ENCODE results near the gene COL6A2. TPM values are rescaled to one million over a fixed set of nuclear protein-coding genes. Genes with fewer than 3 reads are reported as not detected.
A peak's percentile ranks its signal among the peaks of the same experiment; 100 is the strongest.
"Not testable (repeated sequence)": the region's sequence is repeated elsewhere in the genome, so short reads cannot be mapped to it uniquely, and the experiment has no call there.

COL6A2 gene
- total and polyA plus RNA-seq, 4 donors = 335 to 3,611 (median 1,409) TPM

DNA sequence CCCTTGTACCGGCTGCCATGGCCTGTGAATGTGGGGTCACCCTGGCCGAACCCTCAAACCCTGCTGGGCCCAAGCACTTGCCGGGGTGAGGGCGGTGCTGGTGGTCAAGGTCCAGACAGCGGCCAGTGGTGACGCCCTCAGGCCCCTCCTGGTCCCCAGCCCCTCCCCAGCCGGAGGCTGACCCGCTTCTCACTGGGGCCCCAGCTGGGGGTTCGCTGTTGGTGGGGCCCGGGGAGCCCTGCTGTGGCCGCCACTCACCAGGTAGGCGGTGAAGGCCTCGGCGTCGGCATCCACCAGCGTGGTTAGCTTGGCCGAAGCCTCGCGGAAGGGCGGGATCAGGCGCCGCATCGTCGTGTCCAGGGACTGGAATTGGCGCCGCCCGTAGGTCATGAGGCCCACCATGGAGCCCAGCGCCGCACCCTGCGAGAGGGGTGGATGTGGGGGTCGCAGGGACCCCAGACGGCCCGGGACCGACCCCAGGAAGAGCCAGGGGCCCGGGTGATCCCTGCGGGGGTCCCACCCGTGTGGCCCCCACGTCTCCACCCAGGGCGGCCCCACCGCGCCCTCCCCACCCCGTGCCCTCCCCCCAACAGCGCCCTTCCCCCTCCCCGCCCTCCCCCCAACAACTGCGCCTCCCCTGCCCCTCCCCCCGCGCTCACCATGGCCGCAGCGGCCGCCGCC is 47.4 kb downstream of the COL6A2 start:
- no peak for ATAC-seq (ENCODE audit: low FRiP score)
- DNase-seq = peak; percentile 46 to 75
- Histone ChIP-seq H3K27ac (ENCODE audit: low read depth in 1 of 2, low read length in 2 of 2) (no peak overlapping the region), H3K36me3 (ENCODE audit: control insufficient read depth in 1 of 2, insufficient read depth in 2 of 2, low read length in 1 of 2) (no peaks in the 10 kb centered on the region), H3K9me3 (ENCODE audit: control insufficient read depth, low read length) (no peaks in the 10 kb centered on the region), H3K27me3 (ENCODE audit: control insufficient read depth in 1 of 2, insufficient read depth in 2 of 2, low read length in 1 of 2) (no peaks in the 10 kb centered on the region), H3K4me1 (ENCODE audit: control insufficient read depth in 1 of 2, insufficient read depth in 2 of 2, low read length in 2 of 2) (no peaks in the 10 kb centered on the region), H3K4me3 (ENCODE audit: low read length in 2 of 2) (no peak overlapping the region)
- intact Hi-C loops (cut with DNase I) = no loop called here
- 93 to 94% methylated on average over 39 to 51 of the region's 51 CpGs for WGBS, 2 donors

DNA sequence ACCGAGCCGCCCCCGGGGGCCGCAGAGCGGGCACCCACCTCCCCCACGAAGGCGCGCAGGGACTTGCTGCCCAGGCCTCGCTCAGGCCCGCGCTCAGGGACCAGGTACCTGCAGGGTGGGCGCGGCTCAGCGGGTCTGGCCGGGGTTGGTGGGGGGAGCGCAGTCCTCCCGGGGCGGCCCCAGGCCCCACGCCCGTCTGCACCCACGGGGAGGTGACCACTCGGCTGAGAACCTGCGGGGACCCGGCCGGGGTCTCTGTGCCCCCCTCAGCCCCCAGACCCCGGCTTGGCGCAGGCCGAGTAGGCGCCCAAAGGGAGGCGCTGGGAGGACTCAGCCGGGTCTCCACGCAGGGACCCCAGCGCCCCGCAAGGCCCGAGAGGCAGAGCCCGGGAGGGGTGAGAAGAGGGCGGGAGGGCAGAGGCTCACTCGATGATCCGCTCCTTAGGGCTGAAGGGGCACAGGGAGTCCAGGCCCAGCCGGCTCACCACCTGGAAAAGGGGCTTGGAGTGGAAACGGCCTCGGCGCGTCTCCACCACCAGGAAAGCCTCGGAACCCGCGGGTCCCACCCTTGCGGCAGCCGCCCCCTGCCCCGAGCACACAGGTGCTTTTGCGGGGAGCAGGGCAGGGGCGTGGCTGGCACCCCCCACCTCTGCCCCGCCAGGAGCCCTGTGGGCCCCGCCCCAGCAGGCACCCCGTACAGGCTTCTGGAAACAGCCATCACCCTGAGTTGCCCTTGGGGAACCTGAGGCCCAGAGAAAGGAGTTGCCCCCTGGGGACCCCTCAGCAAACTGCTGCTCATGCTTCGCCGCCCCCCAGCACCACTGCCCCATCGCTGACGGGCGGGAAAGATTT is 48.2 kb downstream of the COL6A2 start:
- Histone ChIP-seq H3K4me3 (ENCODE audit: low read length in 2 of 2) (no peak overlapping the region), H3K9me3 (ENCODE audit: control insufficient read depth, low read length) (no peaks in the 10 kb centered on the region), H3K27ac (ENCODE audit: low read depth in 1 of 2, low read length in 2 of 2) (no peak overlapping the region), H3K36me3 (ENCODE audit: control insufficient read depth in 1 of 2, insufficient read depth in 2 of 2, low read length in 1 of 2) (no peaks in the 10 kb centered on the region), H3K4me1 (ENCODE audit: control insufficient read depth in 1 of 2, insufficient read depth in 2 of 2, low read length in 2 of 2) (no peaks in the 10 kb centered on the region), H3K27me3 (ENCODE audit: control insufficient read depth in 1 of 2, insufficient read depth in 2 of 2, low read length in 1 of 2) (no peaks in the 10 kb centered on the region)
- peak; percentile 40 to 73 for DNase-seq
- WGBS, 2 donors = 90 to 92% methylated on average over 46 to 60 of the region's 60 CpGs
- ATAC-seq (ENCODE audit: low FRiP score) = no peak
- intact Hi-C loops (cut with DNase I) = no loop called here

DNA sequence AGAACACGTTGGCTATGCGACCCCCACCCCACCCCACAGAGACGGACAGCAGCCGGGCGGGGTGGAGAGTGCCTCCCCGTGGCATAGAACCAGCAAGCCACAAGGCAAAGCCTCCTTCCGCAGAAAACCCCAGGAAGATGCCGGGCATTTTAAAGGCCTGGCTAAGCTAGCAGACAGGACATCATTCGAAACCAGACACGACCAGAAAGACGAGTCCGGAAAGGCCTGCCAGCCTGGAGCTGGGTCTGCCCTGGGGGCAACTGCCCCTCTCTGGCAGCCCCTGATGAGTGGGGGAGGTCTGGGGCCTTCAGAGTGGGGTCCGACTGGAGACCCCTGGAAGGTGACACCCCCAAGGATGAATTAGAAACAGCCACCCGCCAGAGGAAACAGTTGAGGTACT is 48.9 kb downstream of the COL6A2 start:
- H3K9me3 ChIP-seq (ENCODE audit: control insufficient read depth, low read length) = no peaks in the 10 kb centered on the region
- no peaks in the 10 kb centered on the region for H3K36me3 ChIP-seq (ENCODE audit: control insufficient read depth in 1 of 2, insufficient read depth in 2 of 2, low read length in 1 of 2)
- intact Hi-C loops (cut with DNase I) = no loop called here
- no peak for ATAC-seq (ENCODE audit: low FRiP score)
- H3K4me3 ChIP-seq (ENCODE audit: low read length in 2 of 2) = no peak overlapping the region
- DNase-seq = peak; percentile 34 to 41
- H3K27me3 ChIP-seq (ENCODE audit: control insufficient read depth in 1 of 2, insufficient read depth in 2 of 2, low read length in 1 of 2) = no peaks in the 10 kb centered on the region
- H3K27ac ChIP-seq (ENCODE audit: low read depth in 1 of 2, low read length in 2 of 2) = no peak overlapping the region
- no peaks in the 10 kb centered on the region for H3K4me1 ChIP-seq (ENCODE audit: control insufficient read depth in 1 of 2, insufficient read depth in 2 of 2, low read length in 2 of 2)
- 78 to 80% methylated on average over 14 of the region's 14 CpGs for WGBS, 2 donors

DNA sequence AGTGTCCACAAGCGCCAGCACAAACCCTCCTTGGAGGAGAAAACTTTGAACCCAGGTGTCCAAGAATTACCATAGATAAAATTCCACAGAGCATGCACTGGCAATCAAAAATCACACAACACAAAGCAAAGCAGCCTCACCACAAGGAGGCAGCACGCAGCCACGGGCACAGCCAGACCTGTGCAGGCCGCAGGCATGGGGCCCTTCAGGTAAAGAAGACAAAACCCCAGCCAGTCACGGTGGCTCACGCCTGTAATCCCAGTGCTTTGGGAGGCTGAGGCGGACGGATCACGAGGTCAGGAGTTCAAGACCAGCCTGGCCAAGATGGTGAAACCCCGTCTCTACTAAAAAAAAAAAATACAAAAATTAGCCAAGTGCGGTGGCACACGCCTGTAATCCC is 49.5 kb downstream of the COL6A2 start:
- H3K36me3 ChIP-seq (ENCODE audit: control insufficient read depth in 1 of 2, insufficient read depth in 2 of 2, low read length in 1 of 2); ATAC-seq (ENCODE audit: low FRiP score); H3K4me3 ChIP-seq (ENCODE audit: low read length in 2 of 2); H3K9me3 ChIP-seq (ENCODE audit: control insufficient read depth, low read length); intact Hi-C loops (cut with DNase I); H3K4me1 ChIP-seq (ENCODE audit: control insufficient read depth in 1 of 2, insufficient read depth in 2 of 2, low read length in 2 of 2); H3K27me3 ChIP-seq (ENCODE audit: control insufficient read depth in 1 of 2, insufficient read depth in 2 of 2, low read length in 1 of 2); H3K27ac ChIP-seq (ENCODE audit: low read depth in 1 of 2, low read length in 2 of 2): not testable (repeated sequence)
- DNase-seq = peak; percentile 41 to 63
- 87 to 88% methylated on average over 12 of the region's 12 CpGs for WGBS, 2 donors

DNA sequence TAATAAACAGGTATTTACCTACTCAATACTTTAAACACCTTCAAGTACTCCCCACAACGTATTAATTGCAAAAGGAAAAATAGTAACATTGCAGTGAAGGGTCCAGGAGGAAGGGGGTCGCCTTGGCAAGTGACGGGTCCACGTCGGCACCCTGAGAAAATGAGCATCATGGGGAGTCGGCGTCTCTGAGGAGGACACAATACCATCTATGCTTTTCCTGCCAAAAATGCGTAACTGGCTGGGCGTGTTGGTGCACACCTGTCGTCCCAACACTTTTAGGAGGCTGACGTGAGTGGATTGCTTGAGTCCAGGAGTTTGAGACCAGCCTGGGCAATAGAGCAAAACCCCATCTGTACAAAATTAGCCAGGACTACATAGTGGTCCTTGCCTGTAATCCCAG is 50.2 kb downstream of the COL6A2 start:
- DNase-seq = peak; percentile 34 to 62
- Histone ChIP-seq H3K9me3 (ENCODE audit: control insufficient read depth, low read length) (no peaks in the 10 kb centered on the region), H3K36me3 (ENCODE audit: control insufficient read depth in 1 of 2, insufficient read depth in 2 of 2, low read length in 1 of 2) (no peaks in the 10 kb centered on the region), H3K27me3 (ENCODE audit: control insufficient read depth in 1 of 2, insufficient read depth in 2 of 2, low read length in 1 of 2) (no peaks in the 10 kb centered on the region), H3K4me3 (ENCODE audit: low read length in 2 of 2) (no peak overlapping the region), H3K27ac (ENCODE audit: low read depth in 1 of 2, low read length in 2 of 2) (no peak overlapping the region), H3K4me1 (ENCODE audit: control insufficient read depth in 1 of 2, insufficient read depth in 2 of 2, low read length in 2 of 2) (no peaks in the 10 kb centered on the region)
- ATAC-seq (ENCODE audit: low FRiP score) = no peak
- WGBS, 2 donors = 91 to 93% methylated on average over 11 of the region's 11 CpGs
- intact Hi-C loops (cut with DNase I) = no loop called here

DNA sequence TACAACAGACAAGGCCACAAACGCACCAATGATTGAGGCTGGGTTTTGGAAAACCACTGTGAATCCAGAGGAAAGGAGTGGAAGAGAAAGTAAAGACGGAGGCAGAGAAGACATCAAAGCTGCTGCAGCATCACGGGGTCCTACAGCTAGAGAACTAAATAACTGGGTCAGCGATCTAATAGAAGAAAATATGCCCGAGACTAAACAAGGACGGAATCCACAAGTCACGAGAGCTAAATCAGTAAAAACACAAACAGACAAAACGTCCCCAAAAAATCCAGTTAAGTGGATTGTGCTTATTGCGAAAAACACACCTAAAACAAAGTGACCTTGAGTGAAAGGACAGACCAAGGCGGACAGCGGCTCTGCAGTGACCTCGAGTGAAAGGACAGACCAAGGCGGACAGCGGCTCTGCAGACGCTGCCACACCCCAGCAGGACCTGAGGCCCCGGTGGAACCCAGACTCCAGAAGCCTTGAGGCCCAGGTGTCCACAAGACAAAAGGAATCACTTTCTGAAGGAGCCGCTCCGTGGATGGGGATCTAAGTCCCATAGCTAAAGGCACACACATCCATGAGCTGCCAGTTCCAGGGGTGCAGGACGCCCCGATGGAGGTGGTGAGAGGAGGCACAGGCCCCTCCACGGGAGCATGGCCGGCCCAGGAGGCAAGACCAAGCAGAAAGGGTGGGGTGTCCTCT is 51.4 kb downstream of the COL6A2 start:
- DNase-seq (peak; percentile 26 to 70), ATAC-seq (ENCODE audit: low FRiP score) (no peak)
- no peaks in the 10 kb centered on the region for H3K36me3 ChIP-seq (ENCODE audit: control insufficient read depth in 1 of 2, insufficient read depth in 2 of 2, low read length in 1 of 2)
- H3K27me3 ChIP-seq (ENCODE audit: control insufficient read depth in 1 of 2, insufficient read depth in 2 of 2, low read length in 1 of 2) = no peaks in the 10 kb centered on the region
- no peaks in the 10 kb centered on the region for H3K9me3 ChIP-seq (ENCODE audit: control insufficient read depth, low read length)
- H3K27ac ChIP-seq (ENCODE audit: low read depth in 1 of 2, low read length in 2 of 2) = no peak overlapping the region
- H3K4me3 ChIP-seq (ENCODE audit: low read length in 2 of 2) = no peak overlapping the region
- 84% methylated on average over 22 of the region's 22 CpGs for WGBS, 2 donors
- intact Hi-C loops (cut with DNase I) = no loop called here
- H3K4me1 ChIP-seq (ENCODE audit: control insufficient read depth in 1 of 2, insufficient read depth in 2 of 2, low read length in 2 of 2) = no peaks in the 10 kb centered on the region

DNA sequence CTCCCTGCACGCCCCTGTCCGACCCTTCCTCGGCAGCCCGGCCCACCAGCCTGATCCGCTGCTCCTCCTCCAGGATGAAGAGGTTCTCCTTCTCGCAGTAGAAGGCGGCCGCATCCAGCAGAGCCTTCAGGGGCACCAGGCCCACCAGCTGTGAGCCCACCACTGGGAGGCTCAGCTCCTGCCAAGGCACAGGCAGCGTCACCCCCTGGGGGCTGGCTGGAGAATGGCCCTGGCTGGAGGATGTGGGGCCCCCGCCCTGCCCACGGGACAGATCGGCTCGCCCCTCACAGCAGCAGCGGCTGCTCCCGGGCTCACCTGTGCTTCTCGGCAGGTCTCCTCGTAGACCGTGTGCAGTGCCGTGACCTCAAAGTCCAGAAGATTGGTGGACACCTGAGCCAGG is 52.2 kb downstream of the COL6A2 start:
- no peaks in the 10 kb centered on the region for H3K36me3 ChIP-seq (ENCODE audit: control insufficient read depth in 1 of 2, insufficient read depth in 2 of 2, low read length in 1 of 2)
- no peak for ATAC-seq (ENCODE audit: low FRiP score)
- H3K4me1 ChIP-seq (ENCODE audit: control insufficient read depth in 1 of 2, insufficient read depth in 2 of 2, low read length in 2 of 2) = no peaks in the 10 kb centered on the region
- H3K9me3 ChIP-seq (ENCODE audit: control insufficient read depth, low read length) = no peaks in the 10 kb centered on the region
- no peak overlapping the region for H3K27ac ChIP-seq (ENCODE audit: low read depth in 1 of 2, low read length in 2 of 2)
- intact Hi-C loops (cut with DNase I) = no loop called here
- peak; percentile 40 to 64 for DNase-seq
- H3K27me3 ChIP-seq (ENCODE audit: control insufficient read depth in 1 of 2, insufficient read depth in 2 of 2, low read length in 1 of 2) = no peaks in the 10 kb centered on the region
- 86 to 88% methylated on average over 18 to 19 of the region's 19 CpGs for WGBS, 2 donors
- H3K4me3 ChIP-seq (ENCODE audit: low read length in 2 of 2) = no peak overlapping the region

DNA sequence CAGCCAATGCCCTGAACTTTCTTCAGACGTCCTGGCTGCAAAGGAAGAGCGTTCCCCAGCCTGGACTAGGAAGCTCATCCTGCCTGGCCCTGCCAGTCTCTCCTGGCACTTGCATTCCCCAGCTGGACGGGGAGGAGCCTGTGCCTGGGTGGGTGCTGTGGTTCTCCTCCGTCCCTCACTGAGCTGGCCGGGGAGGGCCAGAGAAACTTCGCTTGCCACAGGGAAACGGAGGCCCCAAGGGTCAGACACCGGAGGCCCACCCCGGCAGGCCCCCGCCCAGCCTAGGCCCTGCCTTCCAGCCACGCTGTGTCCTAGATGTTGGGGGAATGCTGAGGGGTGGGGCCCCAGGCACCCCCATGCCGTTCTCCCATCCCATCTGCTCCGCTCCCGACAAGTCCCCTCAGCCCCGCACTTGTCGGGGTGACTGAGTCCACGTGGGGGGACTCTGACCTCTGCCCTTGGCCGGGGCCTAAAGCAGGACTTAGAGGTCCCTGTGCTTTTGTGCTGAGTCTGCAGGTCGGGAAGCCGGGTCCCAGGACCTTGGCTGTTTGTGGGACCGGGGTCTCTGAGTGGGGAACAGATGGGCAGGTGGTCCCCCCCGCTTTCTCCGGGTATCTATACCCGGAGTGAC is 52.7 kb downstream of the COL6A2 start:
- no peaks in the 10 kb centered on the region for H3K27me3 ChIP-seq (ENCODE audit: control insufficient read depth in 1 of 2, insufficient read depth in 2 of 2, low read length in 1 of 2)

More for the DNA sequence above, 52.7 kb downstream of the COL6A2 start:
- intact Hi-C loops (cut with DNase I) = no loop called here
- Histone ChIP-seq H3K4me1 (ENCODE audit: control insufficient read depth in 1 of 2, insufficient read depth in 2 of 2, low read length in 2 of 2) (no peaks in the 10 kb centered on the region), H3K36me3 (ENCODE audit: control insufficient read depth in 1 of 2, insufficient read depth in 2 of 2, low read length in 1 of 2) (no peaks in the 10 kb centered on the region), H3K27ac (ENCODE audit: low read depth in 1 of 2, low read length in 2 of 2) (no peak overlapping the region), H3K4me3 (ENCODE audit: low read length in 2 of 2) (no peak overlapping the region), H3K9me3 (ENCODE audit: control insufficient read depth, low read length) (no peaks in the 10 kb centered on the region)
- ATAC-seq (ENCODE audit: low FRiP score) (no peak), DNase-seq (peak; percentile 42 to 71)
- WGBS, 2 donors = 85 to 88% methylated on average over 24 of the region's 24 CpGs
